Ascending aorta (tissue), 2 donors: ENCODE measurements around the gene MFSD12. TPM values are rescaled to one million over a fixed set of nuclear protein-coding genes. Genes with fewer than 3 reads are reported as not detected.

Experiments used
- DNase-seq, 2 donors: peaks; one replicate each; pipeline ENCODE4 v3.0.0-alpha.2; 2019; ENCODE audit warnings: low spot score in 2 of 2
- H3K27ac ChIP-seq, 2 donors: fragments of 200-600 bp; sonication (generic); one replicate each; pipeline ENCODE4 v1.5.1; 2016 to 2017; ENCODE audit warnings: mild to moderate bottlenecking in 1 of 2
- H3K27me3 ChIP-seq: fragments of 200-600 bp; sonication (generic); one replicate; pipeline ENCODE4 v1.5.1; 2017
- H3K36me3 ChIP-seq, 2 donors: fragments of 200-600 bp; sonication (generic); one replicate each; pipeline ENCODE4 v1.5.1; 2016
- H3K4me1 ChIP-seq, 2 donors: fragments of 200-600 bp; sonication (generic); one replicate each; pipeline ENCODE4 v1.5.1; 2016 to 2017; ENCODE audit warnings: mild to moderate bottlenecking in 1 of 2
- H3K4me3 ChIP-seq, 2 donors: fragments of 200-600 bp; sonication (generic); one replicate each; pipeline ENCODE4 v1.5.1; 2016 to 2017; ENCODE audit warnings: mild to moderate bottlenecking in 1 of 2
- H3K9me3 ChIP-seq, 2 donors: fragments of 200-600 bp; sonication (generic); one replicate each; pipeline ENCODE4 v1.5.1; 2016
- CTCF ChIP-seq, 3 experiments: fragments of 200-600 bp in 2 of 3; fragments of 450-650 bp in 1 of 3; sonication (generic) in 2 of 3; IDR thresholded peaks; one replicate each; pipeline ENCODE4 v1.5.1; 2016 to 2019; ENCODE audit warnings: antibody characterized with exemption in 3 of 3, mild to moderate bottlenecking in 1 of 3, moderate library complexity in 1 of 3
- intact Hi-C: fragments of 100-400 bp; cut with DNase I; formaldehyde crosslinking; loops from one replicate; pipeline ENCODE4 v1.15.1; 2023
- total RNA-seq: library from RNA; depleted of rRNA; stranded (reverse); fragments of >200 nt; gene quantifications from one replicate; pipeline ENCODE4 v1.1.0, GENCODE V29; 2016

MFSD12 gene
- total RNA-seq, 1 donor from 2014 or later: 133 TPM

- H3K27me3 ChIP-seq: no peaks in the 10 kb centered on the region
- H3K36me3 ChIP-seq: peaks cover 46 to 51% of the 10 kb centered on the region in 2 donors
- H3K4me3 ChIP-seq: no peak overlapping the region
- peaks cover 0 to 13% of the 10 kb centered on the region in 2 donors for H3K4me1 ChIP-seq
- no peak for TF ChIP-seq CTCF (IDR thresholded peaks at IDR 0.05)
- H3K9me3 ChIP-seq: no peaks in the 10 kb centered on the region
- intact Hi-C loops: no loop called here
- no peak for DNase-seq
- no peak overlapping the region for H3K27ac ChIP-seq
Measured at GRCh38 chr19:3496392-3497273, 60.8 kb downstream of the MFSD12 start.

GRCh38 chr19:3494559-3494958 is 62.8 kb downstream of the MFSD12 start:
- H3K27me3 ChIP-seq: no peaks in the 10 kb centered on the region
- no peaks in the 10 kb centered on the region for H3K9me3 ChIP-seq
- H3K27ac ChIP-seq: no peak overlapping the region
- DNase-seq: no peak
- peaks cover 59 to 65% of the 10 kb centered on the region in 2 donors for H3K36me3 ChIP-seq
- no peak for TF ChIP-seq CTCF (IDR thresholded peaks at IDR 0.05)
- H3K4me3 ChIP-seq: no peak overlapping the region
- intact Hi-C loops: no loop called here
- H3K4me1 ChIP-seq: peaks cover 0 to 5% of the 10 kb centered on the region in 2 donors

Other genes starting within 250 kb of the MFSD12 start
- 194 TPM for gene NFIC, start 191.0 kb downstream of the MFSD12 start, total RNA-seq
- gene SMIM24, start 77.1 kb downstream of the MFSD12 start, total RNA-seq: not detected
- not detected for gene SMIM44, start 74.1 kb downstream of the MFSD12 start, total RNA-seq
- gene DOHH, start 56.9 kb downstream of the MFSD12 start, total RNA-seq: 40.9 TPM
- 56.8 TPM for gene FZR1, start 51.3 kb downstream of the MFSD12 start, total RNA-seq
- gene TEKTIP1, start 18.4 kb downstream of the MFSD12 start, total RNA-seq: not detected
- 149 TPM for gene HMG20B, start 15.4 kb upstream of the MFSD12 start, total RNA-seq
- 6.1 TPM for gene GIPC3, start 27.9 kb upstream of the MFSD12 start, total RNA-seq
- 37.8 TPM for gene TBXA2R, start 49.3 kb upstream of the MFSD12 start, total RNA-seq
- gene CACTIN, start 69.2 kb upstream of the MFSD12 start, total RNA-seq: 57.6 TPM
- gene PIP5K1C, start 142.9 kb upstream of the MFSD12 start, total RNA-seq: 87.3 TPM
- gene TJP3, start 150.8 kb upstream of the MFSD12 start, total RNA-seq: 12.6 TPM
- 58.9 TPM for gene APBA3, start 204.1 kb upstream of the MFSD12 start, total RNA-seq
- 34.9 TPM for gene MRPL54, start 205.1 kb upstream of the MFSD12 start, total RNA-seq
- not detected for gene RAX2, start 214.6 kb upstream of the MFSD12 start, total RNA-seq
- gene MATK, start 228.8 kb upstream of the MFSD12 start, total RNA-seq: not detected